Parathyroid adenoma (tissue), 2 donors: ENCODE data around the gene CELA1.

Source experiments
- H2AFZ ChIP-seq: fragments of 300-600 bp; sonication (generic); one replicate; pipeline ENCODE4 v1.7.0; 2017; ENCODE audit warnings: antibody characterized with exemption, mild to moderate bottlenecking
- H3K27ac ChIP-seq: fragments of 300-600 bp; sonication (generic); one replicate; pipeline ENCODE4 v1.7.0; 2017
- H3K27me3 ChIP-seq: fragments of 300-600 bp; sonication (generic); one replicate; pipeline ENCODE4 v1.7.0; 2017; ENCODE audit warnings: low read length; ENCODE audit not compliant: control insufficient read depth, insufficient read depth
- H3K36me3 ChIP-seq: fragments of 300-600 bp; sonication (generic); one replicate; pipeline ENCODE4 v1.7.0; 2017; ENCODE audit warnings: low read length; ENCODE audit not compliant: control insufficient read depth, insufficient read depth
- H3K4me1 ChIP-seq: fragments of 300-600 bp; sonication (generic); one replicate; pipeline ENCODE4 v1.7.0; 2017; ENCODE audit warnings: control low read depth
- H3K4me2 ChIP-seq: fragments of 300-600 bp; sonication (generic); one replicate; pipeline ENCODE4 v1.7.0; 2017; ENCODE audit warnings: low read length
- H3K4me3 ChIP-seq: fragments of 300-600 bp; sonication (generic); one replicate; pipeline ENCODE4 v1.7.0; 2017; ENCODE audit warnings: low read depth, low read length
- H3K79me2 ChIP-seq: fragments of 300-600 bp; sonication (generic); one replicate; pipeline ENCODE4 v1.7.0; 2017; ENCODE audit warnings: control low read depth
- H3K9ac ChIP-seq: fragments of 300-600 bp; sonication (generic); one replicate; pipeline ENCODE4 v1.7.0; 2017; ENCODE audit warnings: mild to moderate bottlenecking
- H3K9me3 ChIP-seq: fragments of 300-600 bp; sonication (generic); one replicate; pipeline ENCODE4 v1.7.0; 2017; ENCODE audit warnings: low read length; ENCODE audit not compliant: control insufficient read depth
- CTCF ChIP-seq: fragments of 300-600 bp; sonication (generic); IDR thresholded peaks from one replicate; pipeline ENCODE4 v1.7.0; 2017; ENCODE audit warnings: antibody characterized with exemption, mild to moderate bottlenecking
- donor health status: primary hyperparathyroidism.

Gene CELA1

GRCh38 chr12:51382173-51382572, 35.7 kb upstream of the CELA1 start:
- H3K4me3 ChIP-seq = no peak overlapping the region
- no peaks in the 10 kb centered on the region for H3K27me3 ChIP-seq
- H3K9me3 ChIP-seq = no peaks in the 10 kb centered on the region
- TF ChIP-seq CTCF = no peak
- peaks cover 10% of the 10 kb centered on the region for H3K4me1 ChIP-seq
- no peak overlapping the region for H3K27ac ChIP-seq
- no peak overlapping the region for H2AFZ ChIP-seq
- no peak overlapping the region for H3K4me2 ChIP-seq
- no peaks in the 10 kb centered on the region for H3K36me3 ChIP-seq
- H3K79me2 ChIP-seq = no peaks in the 10 kb centered on the region
- no peak overlapping the region for H3K9ac ChIP-seq

GRCh38 chr12:51381226-51382079, 35.0 kb upstream of the CELA1 start:
- H3K9me3 ChIP-seq = no peaks in the 10 kb centered on the region
- peaks cover 10% of the 10 kb centered on the region for H3K4me1 ChIP-seq
- H3K27me3 ChIP-seq = no peaks in the 10 kb centered on the region
- H3K27ac ChIP-seq = no peak overlapping the region
- H3K4me3 ChIP-seq = no peak overlapping the region
- no peak overlapping the region for H2AFZ ChIP-seq
- no peak overlapping the region for H3K9ac ChIP-seq
- H3K36me3 ChIP-seq = no peaks in the 10 kb centered on the region
- H3K4me2 ChIP-seq = no peak overlapping the region
- TF ChIP-seq CTCF = no peak
- no peaks in the 10 kb centered on the region for H3K79me2 ChIP-seq

GRCh38 chr12:51379571-51379970, 33.1 kb upstream of the CELA1 start:
- H2AFZ ChIP-seq = no peak overlapping the region
- no peak overlapping the region for H3K9ac ChIP-seq
- H3K79me2 ChIP-seq = no peaks in the 10 kb centered on the region
- no peaks in the 10 kb centered on the region for H3K9me3 ChIP-seq
- H3K4me1 ChIP-seq = peaks cover 10% of the 10 kb centered on the region
- H3K4me3 ChIP-seq = no peak overlapping the region
- TF ChIP-seq CTCF = no peak
- H3K27ac ChIP-seq = no peak overlapping the region
- no peak overlapping the region for H3K4me2 ChIP-seq
- H3K27me3 ChIP-seq = no peaks in the 10 kb centered on the region
- H3K36me3 ChIP-seq = no peaks in the 10 kb centered on the region

- H3K79me2 ChIP-seq = no peaks in the 10 kb centered on the region
- TF ChIP-seq CTCF = no peak
- no peaks in the 10 kb centered on the region for H3K9me3 ChIP-seq
- H3K4me2 ChIP-seq = no peak overlapping the region
- no peaks in the 10 kb centered on the region for H3K36me3 ChIP-seq
- H3K4me3 ChIP-seq = no peak overlapping the region
- no peak overlapping the region for H2AFZ ChIP-seq
- peaks cover 5% of the 10 kb centered on the region for H3K4me1 ChIP-seq
- no peak overlapping the region for H3K27ac ChIP-seq
- H3K27me3 ChIP-seq = no peaks in the 10 kb centered on the region
- H3K9ac ChIP-seq = no peak overlapping the region
These were observed 32.3 kb upstream of the CELA1 start for GRCh38 chr12:51378749-51379148.
